IMR-90 (cell line): Measurements from ENCODE around the gene DPF1. TPM values are rescaled to one million over a fixed set of nuclear protein-coding genes. Genes with fewer than 3 reads are reported as not detected.

Experiments
- ATAC-seq: fragments of 200-7000 bp; cut with Tn5 transposase; 2 replicates; pipeline ENCODE4 v1.9.1; 2020; ENCODE audit warnings: low read depth, mild to moderate bottlenecking, moderate library complexity
- BruUV-seq: library from RNA; stranded (reverse); fragments of 400-500 nt; replicated peaks from 2 replicates; lab custom pipeline; 2021; lab: Mats Ljungman, UMichigan
- CTCF ChIA-PET: fragments of 300-600 bp; formaldehyde crosslinking; extraction: SDS; loops from one replicate; lab custom pipeline; 2021; ENCODE audit warnings: antibody characterized with exemption; lab: Yijun Ruan, JAX
- POLR2A ChIA-PET: fragments of 300-600 bp; sonication (Branson Sonifier 250); formaldehyde crosslinking; loops from one replicate; lab custom pipeline; 2022; ENCODE audit warnings: antibody characterized with exemption; ENCODE audit not compliant: unreplicated experiment; lab: Charles Lee
- DNase-seq: peaks from one replicate; pipeline ENCODE4 v3.0.0; 2013
- H2AFZ ChIP-seq: replicated peaks from 2 replicates; pipeline ENCODE3; 2013; ENCODE audit warnings: low read length, mild to moderate bottlenecking; ENCODE audit not compliant: poor library complexity
- H2AK5ac ChIP-seq: 2 replicates; pipeline ENCODE4 v1.6.1; 2013; ENCODE audit warnings: low read depth, low read length, inconsistent platforms
- H2AK9ac ChIP-seq: replicated peaks from 2 replicates; pipeline ENCODE3; 2013; ENCODE audit warnings: mild to moderate bottlenecking, low read depth, low read length, moderate library complexity; ENCODE audit not compliant: poor library complexity
- H2BK120ac ChIP-seq: 2 replicates; pipeline ENCODE4 v1.6.1; 2013; ENCODE audit warnings: low read depth, low read length, inconsistent platforms
- H2BK15ac ChIP-seq: 3 replicates; pipeline ENCODE4 v1.6.1; 2013; ENCODE audit warnings: low read depth, low read length, inconsistent platforms
- H2BK20ac ChIP-seq: 2 replicates; pipeline ENCODE4 v1.6.1; 2013; ENCODE audit warnings: low read depth, mild to moderate bottlenecking, inconsistent platforms, low read length, moderate library complexity
- H2BK5ac ChIP-seq: 2 replicates; pipeline ENCODE4 v1.6.1; 2013; ENCODE audit warnings: mild to moderate bottlenecking, low read depth, low read length, inconsistent platforms; ENCODE audit not compliant: poor library complexity, severe bottlenecking
- H3K14ac ChIP-seq: replicated peaks from 2 replicates; pipeline ENCODE4 v1.6.1; 2013; ENCODE audit warnings: low read depth, low read length, inconsistent platforms
- H3K18ac ChIP-seq: 2 replicates; pipeline ENCODE4 v1.6.1; 2013; ENCODE audit warnings: low read depth, low read length, control low read depth
- H3K23ac ChIP-seq: 2 replicates; pipeline ENCODE4 v1.6.1; 2013; ENCODE audit warnings: low read depth, low read length, inconsistent platforms
- H3K27ac ChIP-seq: 2 replicates; pipeline ENCODE4 v1.5.1; 2013; ENCODE audit warnings: mild to moderate bottlenecking, control low read depth, low read length; ENCODE audit not compliant: insufficient read depth
- H3K27me3 ChIP-seq: 2 replicates; pipeline ENCODE4 v1.6.1; 2013; ENCODE audit warnings: low read length; ENCODE audit not compliant: control insufficient read depth, insufficient read depth
- H3K36me3 ChIP-seq: 2 replicates; pipeline ENCODE4 v1.6.1; 2013; ENCODE audit warnings: low read length, mixed read lengths; ENCODE audit not compliant: control insufficient read depth, insufficient read depth
- H3K4ac ChIP-seq: 2 replicates; pipeline ENCODE4 v1.6.1; 2013; ENCODE audit warnings: low read depth, low read length, inconsistent platforms
- H3K4me1 ChIP-seq: 2 replicates; pipeline ENCODE4 v1.6.1; 2013; ENCODE audit warnings: low read length, mixed read lengths; ENCODE audit not compliant: control insufficient read depth, insufficient read depth
- H3K4me2 ChIP-seq: 2 replicates; pipeline ENCODE4 v1.6.1; 2013; ENCODE audit warnings: low read depth, mild to moderate bottlenecking, control low read depth, low read length, moderate library complexity
- H3K4me3 ChIP-seq: 2 replicates; pipeline ENCODE4 v1.5.1; 2013; ENCODE audit warnings: low read depth, mild to moderate bottlenecking, control low read depth, low read length, moderate library complexity; ENCODE audit not compliant: insufficient read depth
- H3K56ac ChIP-seq: 2 replicates; pipeline ENCODE4 v1.6.1; 2013; ENCODE audit warnings: low read length, inconsistent platforms; ENCODE audit not compliant: insufficient read depth; ENCODE audit errors: extremely low read depth
- H3K79me1 ChIP-seq, 2 experiments: 2 replicates each; pipeline ENCODE4 v1.6.1; 2013; ENCODE audit warnings: low read length in 2 of 2, inconsistent platforms in 1 of 2, low read depth in 1 of 2
- H3K9ac ChIP-seq: 2 replicates; pipeline ENCODE4 v1.6.1; 2013; ENCODE audit warnings: low read depth, low read length, control low read depth
- H3K9me1 ChIP-seq: 2 replicates; pipeline ENCODE4 v1.6.1; 2013; ENCODE audit warnings: low read length, inconsistent platforms; ENCODE audit not compliant: insufficient read depth
- H3K9me3 ChIP-seq: 2 replicates; pipeline ENCODE4 v1.6.1; 2013; ENCODE audit warnings: low read length; ENCODE audit not compliant: control insufficient read depth, insufficient read depth
- H4K20me1 ChIP-seq: 2 replicates; pipeline ENCODE4 v1.6.1; 2013; ENCODE audit warnings: low read length, inconsistent platforms; ENCODE audit not compliant: insufficient read depth
- H4K5ac ChIP-seq: 2 replicates; pipeline ENCODE4 v1.6.1; 2013; ENCODE audit warnings: mild to moderate bottlenecking, low read depth, low read length, control low read depth
- H4K8ac ChIP-seq, 2 experiments: 2 replicates each; pipeline ENCODE4 v1.6.1; 2013; ENCODE audit warnings: low read depth in 2 of 2, low read length in 2 of 2, control low read depth in 1 of 2, inconsistent platforms in 1 of 2
- H4K91ac ChIP-seq: 2 replicates; pipeline ENCODE4 v1.6.1; 2013; ENCODE audit warnings: low read depth, low read length, inconsistent platforms; ENCODE audit not compliant: insufficient read depth
- FOS ChIP-seq: fragments of 150-350 bp; IDR thresholded peaks from 2 replicates; pipeline ENCODE4 v1.6.1; 2016; ENCODE audit warnings: low read depth, low read length
- MXI1 ChIP-seq: IDR thresholded peaks from 2 replicates; pipeline ENCODE4 v1.6.1; 2012; ENCODE audit warnings: low read depth, mild to moderate bottlenecking, low read length, moderate library complexity, borderline replicate concordance
- RCOR1 ChIP-seq: IDR thresholded peaks from 2 replicates; pipeline ENCODE4 v1.6.1; 2012; ENCODE audit warnings: mild to moderate bottlenecking, low read length, improper control_type of control experiment; ENCODE audit not compliant: insufficient replicate concordance
- RFX5 ChIP-seq: IDR thresholded peaks from 2 replicates; pipeline ENCODE4 v1.8.0; 2012; ENCODE audit warnings: low read depth, mild to moderate bottlenecking, low read length, moderate library complexity
- SMC3 ChIP-seq: fragments of 150-350 bp; IDR thresholded peaks from 2 replicates; pipeline ENCODE4 v1.6.1; 2016; ENCODE audit warnings: low read depth, mild to moderate bottlenecking, antibody characterized with exemption, low read length, moderate library complexity
- WGBS, 2 experiments: methylation state at CpG; one replicate each; pipeline versions ENCODE4 v1.1.5 to v1.1.7; 2013; ENCODE audit warnings: missing lambda C conversion rate in 2 of 2; ENCODE audit not compliant: insufficient read length in 1 of 2; ENCODE audit errors: extremely low coverage in 2 of 2; 5-methylcytosine and 5-hydroxymethylcytosine counted together
- dilution Hi-C: fragments of 300-500 bp; cut with HindIII; formaldehyde crosslinking; loops from one replicate; pipeline ENCODE4 v1.14.3; 2018; ENCODE audit warnings: low sequenced_read_pairs; ENCODE audit not compliant: unreplicated experiment
- in situ Hi-C: fragments of 300-500 bp; cut with MboI; formaldehyde crosslinking; loops from 3 replicates; pipeline ENCODE4 v1.14.3; 2019; ENCODE audit warnings: low sequenced_read_pairs, inconsistent platforms, mixed read lengths
- intact Hi-C: fragments of 100-400 bp; cut with micrococcal nuclease; formaldehyde crosslinking; loops from 2 replicates; pipeline ENCODE4 v1.10.0; 2022
- polyA plus RNA-seq, 3 experiments: library from polyadenylated mRNA; depleted of rRNA; stranded (reverse); fragments of >200 nt; gene quantifications; 2 replicates each; pipeline ENCODE4 v1.2.3, GENCODE V29; 2012; ENCODE audit warnings: low replicate concordance in 1 of 3
- total RNA-seq: library from RNA; depleted of rRNA; stranded (reverse); fragments of >200 nt; gene quantifications from 2 replicates; pipeline ENCODE4 v1.2.3, GENCODE V29; 2012
- TF ChIP-seq, protein P1 (sequence below): conservative IDR thresholded peaks from 2 replicates; pipeline ENCODE4 v1.5.1; 2012; ENCODE audit warnings: mild to moderate bottlenecking, low read depth, low read length, improper control_type of control experiment
- TF ChIP-seq, protein P2 (sequence below): fragments of 150-350 bp; IDR thresholded peaks from 2 replicates; pipeline ENCODE4 v1.6.1; 2016; ENCODE audit warnings: low read depth, mild to moderate bottlenecking, low read length, moderate library complexity, borderline replicate concordance

The DPF1 gene
- total and polyA plus RNA-seq, 2 of the 4 experiments (the other 2 are of a cell fraction) = 3.2 to 5.5 TPM

DNA sequence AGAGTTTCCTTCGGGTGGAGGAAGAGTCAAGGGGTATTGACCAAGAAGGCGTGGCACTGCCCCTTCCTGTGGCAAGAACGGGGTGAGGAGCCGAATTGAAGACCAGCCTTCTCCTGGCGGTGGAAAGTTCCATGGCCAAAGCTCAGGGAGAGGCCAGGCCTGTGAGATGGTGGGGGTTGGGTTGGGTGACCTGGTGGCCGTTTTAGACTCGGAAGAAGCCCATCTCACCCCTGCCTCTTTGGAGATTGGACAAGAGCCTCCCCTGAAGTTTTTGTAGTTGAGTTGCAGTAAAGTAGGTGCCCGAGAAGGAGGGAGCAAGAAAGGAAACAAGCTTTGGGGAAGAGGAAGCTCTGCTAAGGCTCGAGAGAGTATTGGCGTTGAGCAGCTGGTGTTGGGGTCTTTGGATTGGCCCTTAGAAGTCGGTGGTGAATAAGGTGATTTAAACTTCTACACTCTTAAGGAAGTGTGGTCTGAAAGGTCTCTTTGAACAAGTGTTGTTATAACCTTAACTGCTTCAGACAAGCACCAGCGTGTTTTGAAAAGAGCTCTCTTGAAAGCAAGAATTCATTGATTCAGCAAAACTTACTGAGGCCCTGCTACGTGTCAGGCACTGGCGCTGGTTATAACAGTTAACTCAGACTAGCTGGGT is 41.3 kb upstream of the DPF1 start:
- 81% methylated on average over 6 of the region's 14 CpGs; no CpG with 5 or more reads in 1 of the 2 experiments for WGBS, 2 experiments
- intact Hi-C loops = no loop called here
- H3K36me3 ChIP-seq = no peaks in the 10 kb centered on the region

More for the DNA sequence above, 41.3 kb upstream of the DPF1 start:
- Histone ChIP-seq H4K91ac (no peak overlapping the region), H3K79me1 (no peaks in the 10 kb centered on the region), H4K20me1 (no peaks in the 10 kb centered on the region), H3K9ac (no peak overlapping the region), H3K9me1 (peaks cover 18% of the 10 kb centered on the region), H2BK5ac (no peak overlapping the region), H3K4me2 (no peak overlapping the region), H3K56ac (no peak overlapping the region), H2BK120ac (no peak overlapping the region), H2AFZ (peak overlapping the region; percentile 48), H3K23ac (no peak overlapping the region), H4K5ac (no peak overlapping the region), H3K18ac (no peak overlapping the region), H3K4me1 (peaks cover 15% of the 10 kb centered on the region), H3K27ac (no peak overlapping the region), H3K4ac (no peak overlapping the region), H3K14ac (no peak overlapping the region), H3K4me3 (no peak overlapping the region), H2AK9ac (peak overlapping the region; percentile 89), H4K8ac (no peak overlapping the region), H2AK5ac (0 out of 2 replicates have a peak overlapping the region, but pooled peaks have one; percentile 9), H2BK20ac (peak overlapping the region; percentile 29), H3K9me3 (no peaks in the 10 kb centered on the region), H3K27me3 (no peaks in the 10 kb centered on the region; the same call in 1 of the 2 replicates), H2BK15ac (peak overlapping the region; percentile 27; the same call in 1 of the 3 replicates)
- dilution Hi-C loops = no loop called here
- BruUV-seq = no TSS peak
- CTCF ChIA-PET = no interaction called here
- in situ Hi-C loops = no loop called here
- POLR2A ChIA-PET = no interaction called here
- no peak for DNase-seq
- no peak for ATAC-seq
- TF ChIP-seq RCOR1 (no peak), FOS (no peak), MXI1 (no peak), RFX5 (no peak), SMC3 (no peak)
- TF ChIP-seq, protein P1, sequence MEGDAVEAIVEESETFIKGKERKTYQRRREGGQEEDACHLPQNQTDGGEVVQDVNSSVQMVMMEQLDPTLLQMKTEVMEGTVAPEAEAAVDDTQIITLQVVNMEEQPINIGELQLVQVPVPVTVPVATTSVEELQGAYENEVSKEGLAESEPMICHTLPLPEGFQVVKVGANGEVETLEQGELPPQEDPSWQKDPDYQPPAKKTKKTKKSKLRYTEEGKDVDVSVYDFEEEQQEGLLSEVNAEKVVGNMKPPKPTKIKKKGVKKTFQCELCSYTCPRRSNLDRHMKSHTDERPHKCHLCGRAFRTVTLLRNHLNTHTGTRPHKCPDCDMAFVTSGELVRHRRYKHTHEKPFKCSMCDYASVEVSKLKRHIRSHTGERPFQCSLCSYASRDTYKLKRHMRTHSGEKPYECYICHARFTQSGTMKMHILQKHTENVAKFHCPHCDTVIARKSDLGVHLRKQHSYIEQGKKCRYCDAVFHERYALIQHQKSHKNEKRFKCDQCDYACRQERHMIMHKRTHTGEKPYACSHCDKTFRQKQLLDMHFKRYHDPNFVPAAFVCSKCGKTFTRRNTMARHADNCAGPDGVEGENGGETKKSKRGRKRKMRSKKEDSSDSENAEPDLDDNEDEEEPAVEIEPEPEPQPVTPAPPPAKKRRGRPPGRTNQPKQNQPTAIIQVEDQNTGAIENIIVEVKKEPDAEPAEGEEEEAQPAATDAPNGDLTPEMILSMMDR = no peak
- TF ChIP-seq, protein P2, sequence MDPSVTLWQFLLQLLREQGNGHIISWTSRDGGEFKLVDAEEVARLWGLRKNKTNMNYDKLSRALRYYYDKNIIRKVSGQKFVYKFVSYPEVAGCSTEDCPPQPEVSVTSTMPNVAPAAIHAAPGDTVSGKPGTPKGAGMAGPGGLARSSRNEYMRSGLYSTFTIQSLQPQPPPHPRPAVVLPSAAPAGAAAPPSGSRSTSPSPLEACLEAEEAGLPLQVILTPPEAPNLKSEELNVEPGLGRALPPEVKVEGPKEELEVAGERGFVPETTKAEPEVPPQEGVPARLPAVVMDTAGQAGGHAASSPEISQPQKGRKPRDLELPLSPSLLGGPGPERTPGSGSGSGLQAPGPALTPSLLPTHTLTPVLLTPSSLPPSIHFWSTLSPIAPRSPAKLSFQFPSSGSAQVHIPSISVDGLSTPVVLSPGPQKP = no peak
